Loucy (cell line): Measurements from ENCODE around the gene HYLS1.
A peak's percentile ranks its signal among the peaks of the same experiment; 100 is the strongest.
"Not testable (repeated sequence)": the region's sequence is repeated elsewhere in the genome, so short reads cannot be mapped to it uniquely, and the experiment has no call there.

Experiments
- H2AFZ ChIP-seq: fragments of 200-600 bp; sonication (generic); 2 replicates; pipeline ENCODE4 v1.6.0; 2016; ENCODE audit warnings: antibody characterized with exemption, mild to moderate bottlenecking, low read length, moderate library complexity
- H3F3A ChIP-seq: fragments of 200-600 bp; 2 replicates; pipeline ENCODE4 v1.6.0; 2016; ENCODE audit warnings: antibody characterized with exemption, low read depth, mild to moderate bottlenecking
- H3K27me3 ChIP-seq: fragments of 200-600 bp; sonication (generic); 2 replicates; pipeline ENCODE4 v1.6.1; 2014; ENCODE audit warnings: low read length, mild to moderate bottlenecking; ENCODE audit not compliant: insufficient read depth, poor library complexity, severe bottlenecking
- H3K36me3 ChIP-seq: fragments of 200-600 bp; sonication (generic); 2 replicates; pipeline ENCODE4 v1.6.1; 2016; ENCODE audit warnings: low read length; ENCODE audit not compliant: insufficient read depth
- H3K4me1 ChIP-seq: fragments of 200-600 bp; sonication (generic); 2 replicates; pipeline ENCODE4 v1.5.1; 2014; ENCODE audit warnings: low read length, mild to moderate bottlenecking; ENCODE audit not compliant: insufficient read depth, poor library complexity, severe bottlenecking
- H3K4me2 ChIP-seq: fragments of 200-600 bp; sonication (generic); 2 replicates; pipeline ENCODE4 v1.6.0; 2014; ENCODE audit warnings: antibody characterized with exemption, low read length, low read depth, mild to moderate bottlenecking; ENCODE audit not compliant: poor library complexity, severe bottlenecking
- H3K4me3 ChIP-seq: fragments of 200-600 bp; sonication (generic); 2 replicates; pipeline ENCODE4 v1.5.1; 2014; ENCODE audit warnings: low read length, mild to moderate bottlenecking, mixed read lengths; ENCODE audit not compliant: poor library complexity, severe bottlenecking
- H3K79me2 ChIP-seq: fragments of 200-600 bp; sonication (generic); 2 replicates; pipeline ENCODE4 v1.6.1; 2014; ENCODE audit warnings: low read length; ENCODE audit not compliant: insufficient read depth
- H3K9ac ChIP-seq: fragments of 200-600 bp; sonication (generic); 2 replicates; pipeline ENCODE4 v1.6.0; 2014; ENCODE audit warnings: mild to moderate bottlenecking, low read depth, low read length, moderate library complexity; ENCODE audit not compliant: poor library complexity, severe bottlenecking
- H3K9me2 ChIP-seq: fragments of 200-600 bp; sonication (generic); replicated peaks from 2 replicates; pipeline ENCODE4 v1.6.1; 2016; ENCODE audit warnings: low read depth, low read length, mixed read lengths
- H3K9me3 ChIP-seq: fragments of 200-600 bp; sonication (generic); 2 replicates; pipeline ENCODE4 v1.6.1; 2014; ENCODE audit warnings: mild to moderate bottlenecking, antibody characterized with exemption, low read length, low read depth; ENCODE audit not compliant: insufficient read depth
- H4K20me1 ChIP-seq: fragments of 200-600 bp; sonication (generic); 2 replicates; pipeline ENCODE4 v1.6.0; 2014; ENCODE audit warnings: antibody characterized with exemption, low read length, mild to moderate bottlenecking; ENCODE audit not compliant: insufficient read depth, poor library complexity, severe bottlenecking
- EZH2phosphoT487 ChIP-seq: fragments of 200-600 bp; IDR thresholded peaks from 2 replicates; pipeline ENCODE4 v1.6.1; 2018; ENCODE audit warnings: antibody characterized with exemption, mild to moderate bottlenecking, moderate library complexity, borderline replicate concordance
- TF ChIP-seq, protein P1 (sequence below): fragments of 200-600 bp; sonication (generic); conservative IDR thresholded peaks from 2 replicates; pipeline ENCODE4 v1.5.1; 2014; ENCODE audit warnings: mild to moderate bottlenecking, antibody characterized with exemption, low read length

The HYLS1 gene

DNA sequence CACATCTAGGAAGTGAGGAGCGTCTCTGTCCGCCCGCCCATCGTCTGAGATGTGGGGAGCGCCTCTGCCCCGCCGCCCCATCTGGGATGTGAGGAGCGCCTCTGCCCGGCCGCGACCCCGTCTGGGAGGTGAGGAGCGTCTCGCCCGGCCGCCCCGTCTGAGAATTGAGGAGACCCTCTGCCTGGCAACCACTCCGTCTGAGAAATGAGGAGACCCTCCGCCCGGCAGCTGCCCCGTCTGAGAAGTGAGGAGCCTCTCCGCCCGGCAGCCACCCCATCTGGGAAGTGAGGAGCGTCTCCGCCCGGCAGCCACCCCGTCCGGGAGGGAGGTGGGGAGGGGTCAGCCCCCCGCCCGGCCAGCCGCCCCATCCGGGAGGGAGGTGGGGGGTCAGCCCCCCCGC, 24.7 kb upstream of the HYLS1 start:
- H3K27me3 ChIP-seq, H3K4me1 ChIP-seq, H3K36me3 ChIP-seq, H3K4me2 ChIP-seq, H2AFZ ChIP-seq, H4K20me1 ChIP-seq, H3K9ac ChIP-seq, H3F3A ChIP-seq, H3K4me3 ChIP-seq, H3K9me3 ChIP-seq, H3K9me2 ChIP-seq, H3K79me2 ChIP-seq: not testable (repeated sequence)

DNA sequence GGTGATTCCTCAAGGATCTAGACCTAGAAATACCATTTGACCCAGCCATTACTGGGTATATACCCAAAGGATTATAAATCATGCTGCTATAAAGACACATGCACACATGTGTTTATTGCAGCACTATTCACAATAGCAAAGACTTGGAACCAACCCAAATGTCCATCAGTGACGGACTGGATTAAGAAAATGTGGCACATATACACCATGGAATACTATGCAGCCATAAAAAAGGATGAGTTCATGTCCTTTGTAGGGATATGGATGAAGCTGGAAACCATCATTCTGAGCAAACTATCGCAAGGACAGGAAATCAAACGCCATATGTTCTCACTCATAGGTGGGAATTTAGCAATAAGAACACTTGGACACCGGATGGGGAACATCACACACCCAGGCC, 22.1 kb upstream of the HYLS1 start:
- H3K9ac ChIP-seq, H3K4me3 ChIP-seq, H3K79me2 ChIP-seq, H2AFZ ChIP-seq, H3K4me1 ChIP-seq, H3K9me2 ChIP-seq, H4K20me1 ChIP-seq, H3K9me3 ChIP-seq, H3K27me3 ChIP-seq, H3K36me3 ChIP-seq, H3K4me2 ChIP-seq, H3F3A ChIP-seq: not testable (repeated sequence)

DNA sequence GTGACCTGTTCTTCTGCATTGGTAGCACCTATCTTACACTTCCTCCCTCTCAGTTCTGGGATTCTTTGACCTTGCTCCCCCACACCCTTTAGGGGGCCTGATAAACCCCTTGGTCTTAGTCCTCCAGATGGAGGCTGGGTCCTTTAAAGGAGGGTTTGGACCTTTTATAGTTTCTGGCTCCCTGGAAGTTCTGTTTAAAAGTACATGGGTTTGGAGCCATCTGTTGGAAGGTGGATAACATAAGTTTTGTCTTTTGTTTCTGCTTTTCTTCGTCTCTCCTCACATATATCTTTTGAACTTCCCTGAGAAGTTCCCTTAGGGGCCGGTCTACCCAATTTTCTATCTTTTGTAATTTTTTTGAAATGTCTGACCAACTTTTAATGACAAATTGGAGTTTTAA, 17.9 kb upstream of the HYLS1 start:
- Histone ChIP-seq H3K9me3 (no peaks in the 10 kb centered on the region), H3K79me2 (no peaks in the 10 kb centered on the region), H3K4me3 (no peak overlapping the region)

DNA sequence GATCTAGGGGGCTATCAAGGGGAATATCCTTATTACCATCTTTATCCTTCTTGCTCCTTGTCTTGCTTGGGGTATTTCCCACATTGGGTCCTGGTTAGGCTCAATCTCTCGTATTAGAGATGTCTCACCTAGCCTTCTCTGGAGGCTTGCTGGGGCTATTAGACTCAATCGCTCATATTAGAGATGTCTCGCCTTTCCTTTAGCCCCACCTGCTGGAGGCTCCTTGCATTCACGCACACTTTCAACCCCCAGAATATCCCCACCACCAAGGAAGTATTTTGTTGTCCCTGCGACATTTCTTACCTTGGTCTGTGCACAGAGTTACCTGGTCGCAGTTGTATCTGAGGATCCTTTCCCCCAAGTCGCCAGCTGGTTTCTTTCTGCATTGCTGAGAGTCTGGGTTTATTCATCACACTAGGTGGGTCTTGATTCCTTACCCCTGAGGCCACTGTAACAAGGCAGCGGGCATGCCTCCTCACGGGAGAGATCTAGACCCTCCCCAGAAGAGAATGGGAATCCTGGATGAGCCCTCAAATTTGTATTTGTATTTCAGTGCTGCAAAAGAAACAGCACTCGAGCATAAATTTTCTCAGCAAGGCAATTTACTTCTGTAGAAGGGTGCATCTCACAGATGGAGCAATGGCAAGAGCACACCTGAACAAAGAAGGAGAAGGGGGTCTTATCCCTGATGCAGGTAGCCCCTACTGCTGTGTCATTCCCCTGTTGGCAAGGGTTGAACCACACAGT, 15.9 kb upstream of the HYLS1 start:
- Histone ChIP-seq H3K36me3 (no peaks in the 10 kb centered on the region), H3K4me1 (no peaks in the 10 kb centered on the region), H3K9me2 (no peaks in the 10 kb centered on the region), H3K27me3 (no peaks in the 10 kb centered on the region), H3K9me3 (no peaks in the 10 kb centered on the region), H3K4me3 (no peak overlapping the region), H3K9ac (no peak overlapping the region), H3F3A (no peaks in the 10 kb centered on the region), H3K79me2 (no peaks in the 10 kb centered on the region), H3K4me2 (no peak overlapping the region), H2AFZ (no peak overlapping the region), H4K20me1 (no peaks in the 10 kb centered on the region)
- no peak for TF ChIP-seq EZH2phosphoT487
- TF ChIP-seq, protein P1, sequence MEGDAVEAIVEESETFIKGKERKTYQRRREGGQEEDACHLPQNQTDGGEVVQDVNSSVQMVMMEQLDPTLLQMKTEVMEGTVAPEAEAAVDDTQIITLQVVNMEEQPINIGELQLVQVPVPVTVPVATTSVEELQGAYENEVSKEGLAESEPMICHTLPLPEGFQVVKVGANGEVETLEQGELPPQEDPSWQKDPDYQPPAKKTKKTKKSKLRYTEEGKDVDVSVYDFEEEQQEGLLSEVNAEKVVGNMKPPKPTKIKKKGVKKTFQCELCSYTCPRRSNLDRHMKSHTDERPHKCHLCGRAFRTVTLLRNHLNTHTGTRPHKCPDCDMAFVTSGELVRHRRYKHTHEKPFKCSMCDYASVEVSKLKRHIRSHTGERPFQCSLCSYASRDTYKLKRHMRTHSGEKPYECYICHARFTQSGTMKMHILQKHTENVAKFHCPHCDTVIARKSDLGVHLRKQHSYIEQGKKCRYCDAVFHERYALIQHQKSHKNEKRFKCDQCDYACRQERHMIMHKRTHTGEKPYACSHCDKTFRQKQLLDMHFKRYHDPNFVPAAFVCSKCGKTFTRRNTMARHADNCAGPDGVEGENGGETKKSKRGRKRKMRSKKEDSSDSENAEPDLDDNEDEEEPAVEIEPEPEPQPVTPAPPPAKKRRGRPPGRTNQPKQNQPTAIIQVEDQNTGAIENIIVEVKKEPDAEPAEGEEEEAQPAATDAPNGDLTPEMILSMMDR, result peak; percentile 82

More for the DNA sequence above, 17.9 kb upstream of the HYLS1 start:
- H4K20me1 ChIP-seq, result no peaks in the 10 kb centered on the region
- no peak overlapping the region for H3K4me2 ChIP-seq
- TF ChIP-seq, protein P1, result 0 out of 2 replicates have a peak, but pooled peaks have one; percentile 20
- TF ChIP-seq EZH2phosphoT487, result no peak
- H3K36me3 ChIP-seq, result no peaks in the 10 kb centered on the region
- H3F3A ChIP-seq, result no peaks in the 10 kb centered on the region
- H3K27me3 ChIP-seq, result no peaks in the 10 kb centered on the region
- no peaks in the 10 kb centered on the region for H3K9me2 ChIP-seq
- no peaks in the 10 kb centered on the region for H3K4me1 ChIP-seq
- no peak overlapping the region for H3K9ac ChIP-seq
- H2AFZ ChIP-seq, result no peak overlapping the region
